Transverse colon (tissue), 3 donors: ENCODE data around the gene SGO1.

Experiments used
- CTCF ChIP-seq, 5 experiments: fragments of 200-600 bp in 3 of 5; fragments of 450-650 bp in 2 of 5; sonication (generic) in 3 of 5; IDR thresholded peaks; 1 replicate in 2 of 5; 2 replicates in 3 of 5; pipeline ENCODE4 v1.5.1; 2016 to 2017; ENCODE audit warnings: antibody characterized with exemption in 5 of 5, inconsistent platforms in 3 of 5, mild to moderate bottlenecking in 2 of 5, moderate library complexity in 1 of 5
- POLR2A ChIP-seq: fragments of 450-650 bp; IDR thresholded peaks from one replicate; pipeline ENCODE4 v1.6.1; 2016; ENCODE audit warnings: antibody characterized with exemption, mild to moderate bottlenecking, moderate library complexity

GRCh38 chr3:20137647-20138046 is 48.4 kb downstream of the SGO1 start:
- TF ChIP-seq CTCF (IDR thresholded peaks at IDR 0.05): no peak
- TF ChIP-seq POLR2A: no peak
